GM19324 (cell line): ENCODE measurements around the gene SUSD6.

Experiments
- ATAC-seq: cut with Tn5 transposase; IDR thresholded peaks from one replicate; pipeline ENCODE4 v1.9.1; 2021; ENCODE audit warnings: mild to moderate bottlenecking, moderate library complexity; ENCODE audit not compliant: unreplicated experiment, low FRiP score

SUSD6 gene

GRCh38 chr14:69611172-69612013 lies at the start of gene SUSD6:
Gene SUSD6 (plus strand): TSS chr14:69611596. CDS start chr14:69658593, 46,997 bp downstream.
- ATAC-seq, result peak; percentile 71

GRCh38 chr14:69561893-69562292 lies 49.5 kb upstream of the SUSD6 start:
- no peak for ATAC-seq

- no peak for ATAC-seq
Observed at GRCh38 chr14:69567563-69567962, 43.8 kb upstream of the SUSD6 start.

GRCh38 chr14:69569859-69570258 lies 41.5 kb upstream of the SUSD6 start:
- no peak for ATAC-seq

GRCh38 chr14:69570836-69571330 lies 40.5 kb upstream of the SUSD6 start:
- ATAC-seq, result no peak

- no peak for ATAC-seq
Observed at GRCh38 chr14:69571449-69572029, 39.9 kb upstream of the SUSD6 start.

GRCh38 chr14:69572030-69572840 lies 39.2 kb upstream of the SUSD6 start:
- no peak for ATAC-seq

- ATAC-seq, result no peak
Observed at GRCh38 chr14:69572841-69573135, 38.6 kb upstream of the SUSD6 start.

- ATAC-seq, result no peak
Observed at GRCh38 chr14:69573205-69573830, 38.1 kb upstream of the SUSD6 start.

- no peak for ATAC-seq
Observed at GRCh38 chr14:69573831-69574262, 37.5 kb upstream of the SUSD6 start.

GRCh38 chr14:69574263-69574953 lies 37.0 kb upstream of the SUSD6 start, which contains the start of gene CCDC177:
Gene CCDC177 (minus strand): TSS chr14:69574871. CDS start chr14:69573622, 1,249 bp downstream.
- no peak for ATAC-seq

- no peak for ATAC-seq
Observed at GRCh38 chr14:69574954-69575295, 36.5 kb upstream of the SUSD6 start.

- no peak for ATAC-seq
Observed at GRCh38 chr14:69579476-69579875, 31.9 kb upstream of the SUSD6 start.

GRCh38 chr14:69580009-69580577 lies 31.3 kb upstream of the SUSD6 start:
- no peak for ATAC-seq

GRCh38 chr14:69581316-69581935 lies 30.0 kb upstream of the SUSD6 start:
- ATAC-seq, result no peak

- no peak for ATAC-seq
Observed at GRCh38 chr14:69582212-69582611, 29.2 kb upstream of the SUSD6 start.

GRCh38 chr14:69582829-69583228 lies 28.6 kb upstream of the SUSD6 start:
- no peak for ATAC-seq

GRCh38 chr14:69584389-69584788 lies 27.0 kb upstream of the SUSD6 start:
- ATAC-seq, result no peak

GRCh38 chr14:69586404-69586803 lies 25.0 kb upstream of the SUSD6 start:
- ATAC-seq, result no peak
